HepG2 (cell line): ENCODE results near the gene TASP1. TPM values are rescaled to one million over a fixed set of nuclear protein-coding genes. Genes with fewer than 3 reads are reported as not detected.

Source experiments
- ATAC-seq: fragments of 200-7000 bp; cut with Tn5 transposase; 3 replicates; pipeline ENCODE4 v1.9.1; 2020; ENCODE audit warnings: mild to moderate bottlenecking, moderate library complexity
- BruUV-seq: library from RNA; stranded (reverse); fragments of 400-500 nt; replicated peaks from 2 replicates; lab custom pipeline; 2021; lab: Mats Ljungman, UMichigan
- CTCF ChIA-PET: fragments of 300-600 bp; formaldehyde crosslinking; extraction: SDS; loops from one replicate; lab custom pipeline; 2021; ENCODE audit warnings: low total read pairs, inconsistent platforms, low intra/inter-chr PET ratio; lab: Yijun Ruan, JAX
- POLR2A ChIA-PET: fragments of 350-600 bp; sonication (Branson Sonifier 250); formaldehyde crosslinking; loops from one replicate; lab custom pipeline; 2020; ENCODE audit warnings: antibody characterized with exemption, inconsistent platforms; lab: Yijun Ruan, JAX
- DNase-seq: peaks from one replicate; pipeline ENCODE4 v3.0.0-alpha.2; 2015; ENCODE audit warnings: low spot score
- FAIRE-seq: peaks from 3 replicates; lab custom pipeline; 2011; peaks lifted over from hg19 to GRCh38; lab: Jason Lieb, UNC
- H2AFZ ChIP-seq: one replicate; pipeline ENCODE4 v1.6.1; 2011; ENCODE audit warnings: low read length, inconsistent platforms
- H3K27ac ChIP-seq: fragments of 300-600 bp; 3 replicates; pipeline ENCODE4 v1.8.0; 2011; ENCODE audit warnings: mixed run types, mild to moderate bottlenecking, mixed read lengths, low read length, inconsistent platforms; ENCODE audit not compliant: insufficient read depth; ENCODE audit errors: extremely low read length
- H3K27me3 ChIP-seq, 2 experiments: fragments of 200-600 bp in 1 of 2; 2 replicates in 1 of 2; 3 replicates in 1 of 2; pipeline versions ENCODE4 v1.6.0 to v1.8.0; 2011; ENCODE audit warnings: low read length in 2 of 2, mild to moderate bottlenecking in 2 of 2, moderate library complexity in 2 of 2, inconsistent platforms in 1 of 2; ENCODE audit not compliant: insufficient read depth in 2 of 2, control insufficient read depth in 1 of 2
- H3K36me3 ChIP-seq, 2 experiments: fragments of 200-600 bp in 1 of 2; replicated peaks in 1 of 2; 2 replicates in 1 of 2; 3 replicates in 1 of 2; pipeline versions ENCODE4 v1.5.1 to v1.8.0; 2011; ENCODE audit warnings: low read length in 2 of 2, inconsistent platforms in 1 of 2; ENCODE audit not compliant: insufficient read depth in 2 of 2, control insufficient read depth in 1 of 2
- H3K4me1 ChIP-seq: 2 replicates; pipeline ENCODE4 v1.5.1; 2012; ENCODE audit warnings: low read length, inconsistent platforms; ENCODE audit not compliant: insufficient read depth
- H3K4me2 ChIP-seq: 2 replicates; pipeline ENCODE4 v1.6.0; 2011; ENCODE audit warnings: low read depth, low read length, inconsistent platforms
- H3K4me3 ChIP-seq, 3 experiments: fragments of 200-600 bp in 1 of 3; sonication (generic), shearing (Covaris generic) in 1 of 3; replicated peaks in 1 of 3; 2 replicates each; pipeline ENCODE4 v1.5.1; 2011 to 2016; ENCODE audit warnings: low read length in 3 of 3, inconsistent platforms in 2 of 3, low read depth in 2 of 3, mild to moderate bottlenecking in 2 of 3, control low read depth in 1 of 3, mixed read lengths in 1 of 3; ENCODE audit not compliant: insufficient read depth in 1 of 3
- H3K79me2 ChIP-seq: one replicate; pipeline ENCODE4 v1.6.1; 2011; ENCODE audit warnings: low read length, inconsistent platforms; ENCODE audit not compliant: insufficient read depth
- H3K9ac ChIP-seq: 2 replicates; pipeline ENCODE4 v1.6.0; 2011; ENCODE audit warnings: mild to moderate bottlenecking, low read depth, low read length, inconsistent platforms; ENCODE audit not compliant: insufficient read depth
- H3K9me3 ChIP-seq: 2 replicates; pipeline ENCODE4 v1.5.1; 2012; ENCODE audit warnings: mild to moderate bottlenecking, low read length
- H4K20me1 ChIP-seq: 2 replicates; pipeline ENCODE4 v1.6.0; 2011; ENCODE audit warnings: inconsistent platforms, mild to moderate bottlenecking, low read length, moderate library complexity; ENCODE audit not compliant: insufficient read depth
- ARNT2 ChIP-seq: sonication (generic); formaldehyde crosslinking; IDR thresholded peaks from 2 replicates; pipeline ENCODE4 v1.8.0; 2022; ENCODE audit warnings: mild to moderate bottlenecking, low read depth, missing genetic modification reagents, moderate library complexity
- ATM ChIP-seq: fragments of 450-650 bp; IDR thresholded peaks from 2 replicates; pipeline ENCODE4 v1.7.1; 2017; ENCODE audit warnings: mild to moderate bottlenecking, borderline replicate concordance
- DNMT1 ChIP-seq: sonication (generic); formaldehyde crosslinking; IDR thresholded peaks from 2 replicates; pipeline ENCODE4 v1.5.1; 2020; ENCODE audit warnings: mild to moderate bottlenecking, missing genetic modification reagents
- ESRRA ChIP-seq: sonication (generic); formaldehyde crosslinking; IDR thresholded peaks from 2 replicates; pipeline ENCODE4 v1.5.1; 2020; ENCODE audit warnings: mild to moderate bottlenecking, low read depth, missing genetic modification reagents
- HIC2 ChIP-seq: sonication (generic); formaldehyde crosslinking; IDR thresholded peaks from 2 replicates; pipeline ENCODE4 v1.9.0; 2022; ENCODE audit warnings: low read depth, missing genetic modification reagents
- MIER3 ChIP-seq: IDR thresholded peaks from 2 replicates; pipeline ENCODE4 v1.6.1; 2016; ENCODE audit warnings: missing compliant biosample characterization, borderline replicate concordance
- NCOR1 ChIP-seq: fragments of 200-600 bp; sonication (generic); IDR thresholded peaks from 2 replicates; pipeline ENCODE4 v1.7.0; 2017; ENCODE audit warnings: antibody characterized with exemption, low read length, borderline replicate concordance
- SAFB2 ChIP-seq: sonication (generic); formaldehyde crosslinking; IDR thresholded peaks from 2 replicates; pipeline ENCODE4 v1.5.1; 2020; ENCODE audit warnings: missing genetic modification reagents, low read depth, mild to moderate bottlenecking, borderline replicate concordance
- SKIL ChIP-seq: sonication (generic); formaldehyde crosslinking; IDR thresholded peaks from 2 replicates; pipeline ENCODE4 v1.8.0; 2022; ENCODE audit warnings: missing genetic modification reagents, mild to moderate bottlenecking, moderate library complexity, borderline replicate concordance
- STAT6 ChIP-seq: sonication (generic); formaldehyde crosslinking; IDR thresholded peaks from 2 replicates; pipeline ENCODE4 v1.4.0; 2020; ENCODE audit warnings: missing genetic modification reagents, mild to moderate bottlenecking, borderline replicate concordance
- ZNF17 ChIP-seq: sonication (generic); formaldehyde crosslinking; IDR thresholded peaks from 2 replicates; pipeline ENCODE4 v1.5.0; 2020; ENCODE audit warnings: mild to moderate bottlenecking, missing genetic modification reagents
- ZNF207 ChIP-seq: fragments of 450-650 bp; IDR thresholded peaks from 2 replicates; pipeline ENCODE4 v1.6.1; 2016; ENCODE audit warnings: antibody characterized with exemption, borderline replicate concordance
- ZNF232 ChIP-seq: sonication (generic); formaldehyde crosslinking; IDR thresholded peaks from 2 replicates; pipeline ENCODE4 v1.4.0; 2020; ENCODE audit warnings: missing genetic modification reagents, borderline replicate concordance
- ZNF619 ChIP-seq: sonication (generic); formaldehyde crosslinking; IDR thresholded peaks from 2 replicates; pipeline ENCODE4 v1.4.0; 2020; ENCODE audit warnings: mild to moderate bottlenecking, missing genetic modification reagents
- ZNF776 ChIP-seq: sonication (generic); formaldehyde crosslinking; IDR thresholded peaks from 2 replicates; pipeline ENCODE4 v1.4.0; 2020; ENCODE audit warnings: mild to moderate bottlenecking, missing genetic modification reagents
- ZNF777 ChIP-seq: sonication (generic); formaldehyde crosslinking; IDR thresholded peaks from 2 replicates; pipeline ENCODE4 v1.4.0; 2020; ENCODE audit warnings: missing genetic modification reagents
- ZSCAN12 ChIP-seq: sonication (generic); formaldehyde crosslinking; IDR thresholded peaks from 2 replicates; pipeline ENCODE4 v1.9.0; 2021; ENCODE audit warnings: mild to moderate bottlenecking, missing genetic modification reagents
- WGBS: methylation state at CpG from one replicate; pipeline ENCODE4 v1.1.6; 2017; ENCODE audit warnings: low lambda C conversion rate; 5-methylcytosine and 5-hydroxymethylcytosine counted together
- in situ Hi-C: cut with HindIII; loops from 2 replicates; pipeline ENCODE4 v1.10.0; 2017; ENCODE audit warnings: low pct_unique_long_range_greater_than_20kb; ENCODE audit not compliant: extremely low pct_ligation_motif_present
- intact Hi-C: fragments of 100-400 bp; cut with micrococcal nuclease; formaldehyde crosslinking; loops from one replicate; pipeline ENCODE4 v1.10.0; 2022; ENCODE audit not compliant: unreplicated experiment
- polyA plus RNA-seq, 8 experiments: library from polyadenylated mRNA; depleted of rRNA in 3 of 8; stranded (reverse) in 7 of 8; unstranded in 1 of 8; fragments of >200 nt; fragmentation: Illumina TruSeq in 4 of 8; extraction: Trizol in 4 of 8; gene quantifications; 2 replicates each; pipeline versions ENCODE4 v1.2.1 to v1.2.3, GENCODE V29; 2011 to 2016; ENCODE audit warnings: low read depth in 4 of 8, missing spikeins in 1 of 8, mixed read lengths in 1 of 8; ENCODE audit not compliant: insufficient read depth in 1 of 8
- total RNA-seq, 5 experiments: library from RNA; depleted of rRNA; stranded (reverse); fragments of >200 nt; fragmentation: Illumina TruSeq; extraction: Trizol; gene quantifications; 2 replicates each; pipeline ENCODE4 v1.2.3, GENCODE V29; 2016; ENCODE audit warnings: low read depth in 1 of 5

Gene TASP1
- total and polyA plus RNA-seq, 2 of the 13 experiments (the other 11 are each of a cell fraction or from before 2014, with no cell fraction given): 10.0 to 25.2 TPM

- no peak overlapping the region for H3K9ac ChIP-seq
- TF ChIP-seq SAFB2 (no peak), ZSCAN12 (CRISPR knock-in tag) (no peak), NCOR1 (no peak), ZNF776 (CRISPR knock-in tag) (no peak), ARNT2 (CRISPR knock-in tag) (no peak), ZNF207 (no peak), HIC2 (no peak), ZNF619 (CRISPR knock-in tag) (no peak), ZNF777 (CRISPR knock-in tag) (no peak), ZNF17 (CRISPR knock-in tag) (no peak), DNMT1 (CRISPR knock-in tag) (no peak), MIER3 (CRISPR knock-in tag) (no peak), ATM (no peak), ZNF232 (CRISPR knock-in tag) (no peak), STAT6 (no peak), SKIL (CRISPR knock-in tag) (no peak), ESRRA (no peak)
- H2AFZ ChIP-seq: no peak overlapping the region
- 98% methylated on average over 2 of the region's 2 CpGs for WGBS
- DNase-seq: no peak
- no peak for ATAC-seq
- H3K27ac ChIP-seq: no peak overlapping the region
- H3K4me3 ChIP-seq: no peak overlapping the region
- no peaks in the 10 kb centered on the region for H4K20me1 ChIP-seq
- H3K9me3 ChIP-seq: peaks cover 14% of the 10 kb centered on the region
- no TSS peak for BruUV-seq
- H3K79me2 ChIP-seq: no peaks in the 10 kb centered on the region
- no peak for FAIRE-seq
- no peaks in the 10 kb centered on the region for H3K4me1 ChIP-seq
- no peak overlapping the region for H3K4me2 ChIP-seq
- H3K27me3 ChIP-seq: no peaks in the 10 kb centered on the region
- intact Hi-C loops: no loop called here
- peaks cover 2 to 5% of the 10 kb centered on the region in 2 experiments; a peak in 2 of 5 replicates for H3K36me3 ChIP-seq
- ChIA-PET POLR2A (no interaction called here), CTCF (no interaction called here)
- in situ Hi-C loops: no loop called here
Measured at GRCh38 chr20:13571662-13572061, 67.1 kb downstream of the TASP1 start.
